ENCODE data around the gene FAM221B. TPM values are rescaled to one million over a fixed set of nuclear protein-coding genes. Genes with fewer than 3 reads are reported as not detected.
A peak's percentile ranks its signal among the peaks of the same experiment; 100 is the strongest.

FAM221B gene
- total and polyA plus RNA-seq, 5 donors from 2014 or later = 0.03 TPM; not detected in 4

DNA sequence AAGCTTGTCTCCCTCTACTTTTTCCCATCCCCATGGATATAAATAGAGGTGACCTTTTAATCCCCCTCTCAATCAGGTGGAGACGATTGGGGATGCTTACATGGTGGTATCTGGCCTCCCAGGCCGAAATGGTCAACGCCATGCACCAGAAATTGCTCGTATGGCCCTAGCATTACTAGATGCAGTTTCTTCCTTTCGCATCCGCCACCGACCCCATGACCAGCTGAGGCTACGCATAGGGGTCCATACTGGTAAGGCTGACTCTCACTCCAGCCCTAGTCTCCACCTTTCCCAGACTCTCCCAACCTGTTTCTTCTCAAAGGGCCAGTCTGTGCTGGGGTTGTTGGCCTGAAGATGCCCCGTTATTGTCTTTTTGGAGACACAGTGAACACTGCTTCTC lies 20.1 kb downstream of the FAM221B start:
- no peaks in the 10 kb centered on the region for H3K27me3 ChIP-seq (ENCODE audit: control insufficient read depth, insufficient read depth, low read length)
- H3K9me3 ChIP-seq (ENCODE audit: control insufficient read depth in 2 of 2, low read length in 2 of 2) = no peaks in the 10 kb centered on the region
- peaks cover 19% of the 10 kb centered on the region for H3K4me1 ChIP-seq (ENCODE audit: control insufficient read depth, insufficient read depth, low read length, poor library complexity, severe bottlenecking)
- Mint-ChIP-seq H3K4me3 (no peak overlapping the region), H3K4me1 (peaks cover 9 to 26% (median 15%) of the 10 kb centered on the region in 4 donors), H3K9me3 (no peaks in the 10 kb centered on the region), H3K27ac (peak overlapping the region in 1 of 3 donors; percentile 6), H3K36me3 (peaks cover 27% of the 10 kb centered on the region), H3K27me3 (peaks cover 5% of the 10 kb centered on the region)
- no peak overlapping the region for H3K27ac ChIP-seq (ENCODE audit: insufficient read depth, low read length, poor library complexity, severe bottlenecking)
- ATAC-seq (ENCODE audit: low read depth in 2 of 2) = no peak
- no peak for DNase-seq
- H3K36me3 ChIP-seq (ENCODE audit: control insufficient read depth, insufficient read depth, low read length) = peaks cover 22% of the 10 kb centered on the region
- H3K4me3 ChIP-seq (ENCODE audit: low read depth, low read length) = no peak overlapping the region

DNA sequence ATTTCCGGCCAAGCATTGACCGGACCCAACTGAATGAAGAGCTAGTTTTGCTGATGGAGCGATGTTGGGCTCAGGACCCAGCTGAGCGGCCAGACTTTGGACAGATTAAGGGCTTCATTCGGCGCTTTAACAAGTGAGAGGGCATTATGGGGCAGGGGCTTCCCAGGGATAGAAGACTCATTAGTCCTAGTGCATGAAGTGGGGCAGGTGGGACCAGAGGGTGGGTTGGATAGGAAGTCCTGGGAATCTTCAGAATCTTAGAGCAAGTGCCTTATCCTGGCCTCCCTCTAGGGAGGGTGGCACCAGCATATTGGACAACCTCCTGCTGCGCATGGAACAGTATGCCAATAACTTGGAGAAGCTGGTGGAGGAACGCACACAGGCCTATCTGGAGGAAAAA lies 22.4 kb downstream of the FAM221B start:
- H3K4me3 ChIP-seq (ENCODE audit: low read depth, low read length) = no peak overlapping the region
- H3K4me1 ChIP-seq (ENCODE audit: control insufficient read depth, insufficient read depth, low read length, poor library complexity, severe bottlenecking) = peaks cover 3% of the 10 kb centered on the region
- H3K36me3 ChIP-seq (ENCODE audit: control insufficient read depth, insufficient read depth, low read length) = peaks cover 29% of the 10 kb centered on the region
- no peak overlapping the region for H3K4me3 Mint-ChIP-seq
- H3K36me3 Mint-ChIP-seq = peaks cover 42% of the 10 kb centered on the region
- H3K9me3 ChIP-seq (ENCODE audit: control insufficient read depth in 2 of 2, low read length in 2 of 2) = no peaks in the 10 kb centered on the region
- no peaks in the 10 kb centered on the region for H3K27me3 Mint-ChIP-seq
- no peak for DNase-seq
- H3K4me1 Mint-ChIP-seq = peaks cover 0 to 5% (median 0%) of the 10 kb centered on the region in 4 donors
- no peak overlapping the region for H3K27ac Mint-ChIP-seq
- no peaks in the 10 kb centered on the region for H3K9me3 Mint-ChIP-seq
- H3K27ac ChIP-seq (ENCODE audit: insufficient read depth, low read length, poor library complexity, severe bottlenecking) = no peak overlapping the region
- no peak for ATAC-seq (ENCODE audit: low read depth in 2 of 2)
- H3K27me3 ChIP-seq (ENCODE audit: control insufficient read depth, insufficient read depth, low read length) = no peaks in the 10 kb centered on the region

DNA sequence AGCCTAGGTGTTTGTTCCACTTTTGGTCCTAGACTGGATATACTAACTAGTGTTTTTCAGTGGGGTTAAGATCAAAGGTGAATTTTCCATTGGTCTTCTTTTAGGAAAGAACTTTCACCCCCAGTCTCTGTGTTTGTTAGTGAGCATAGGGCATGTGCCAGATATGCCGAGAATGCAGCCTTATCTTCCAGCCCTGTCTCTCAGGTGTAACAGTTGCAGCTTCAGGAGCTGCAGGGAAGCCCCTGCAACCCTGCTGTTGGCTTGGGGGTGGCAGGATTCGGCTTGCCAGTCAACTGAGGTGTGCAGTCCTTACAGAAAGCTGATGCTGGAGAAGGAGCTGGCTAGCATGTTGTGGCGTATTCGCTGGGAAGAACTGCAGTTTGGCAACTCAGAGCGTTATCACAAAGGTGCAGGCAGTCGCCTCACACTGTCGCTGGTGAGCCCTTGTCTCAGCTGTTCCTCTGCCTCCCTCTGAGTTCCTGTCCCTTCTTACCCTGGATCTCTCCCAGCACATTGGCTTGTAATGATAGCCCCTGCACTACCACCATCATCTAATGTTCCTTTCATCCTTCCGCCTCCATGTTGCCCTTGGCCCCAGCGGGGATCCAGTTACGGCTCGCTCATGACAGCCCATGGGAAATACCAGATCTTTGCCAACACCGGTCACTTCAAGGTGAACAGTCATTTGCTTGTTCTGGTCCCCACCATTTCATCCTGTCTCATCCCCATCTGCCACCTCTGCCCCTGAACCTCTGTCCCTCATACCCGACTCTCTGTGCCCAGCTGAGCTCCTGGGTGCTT lies 27.0 kb downstream of the FAM221B start:
- Mint-ChIP-seq H3K4me3 (no peak overlapping the region), H3K27ac (peak overlapping the region in 1 of 3 donors; percentile 69), H3K36me3 (peaks cover 46% of the 10 kb centered on the region), H3K9me3 (no peaks in the 10 kb centered on the region), H3K4me1 (peaks cover 0 to 3% (median under 1%) of the 10 kb centered on the region in 4 donors), H3K27me3 (no peaks in the 10 kb centered on the region)
- Histone ChIP-seq H3K27me3 (ENCODE audit: control insufficient read depth, insufficient read depth, low read length) (no peaks in the 10 kb centered on the region), H3K9me3 (ENCODE audit: control insufficient read depth in 2 of 2, low read length in 2 of 2) (no peaks in the 10 kb centered on the region), H3K4me1 (ENCODE audit: control insufficient read depth, insufficient read depth, low read length, poor library complexity, severe bottlenecking) (no peaks in the 10 kb centered on the region), H3K4me3 (ENCODE audit: low read depth, low read length) (no peak overlapping the region), H3K36me3 (ENCODE audit: control insufficient read depth, insufficient read depth, low read length) (peaks cover 32% of the 10 kb centered on the region), H3K27ac (ENCODE audit: insufficient read depth, low read length, poor library complexity, severe bottlenecking) (no peak overlapping the region)
- ATAC-seq (ENCODE audit: low read depth in 2 of 2) (no peak), DNase-seq (no peak)

DNA sequence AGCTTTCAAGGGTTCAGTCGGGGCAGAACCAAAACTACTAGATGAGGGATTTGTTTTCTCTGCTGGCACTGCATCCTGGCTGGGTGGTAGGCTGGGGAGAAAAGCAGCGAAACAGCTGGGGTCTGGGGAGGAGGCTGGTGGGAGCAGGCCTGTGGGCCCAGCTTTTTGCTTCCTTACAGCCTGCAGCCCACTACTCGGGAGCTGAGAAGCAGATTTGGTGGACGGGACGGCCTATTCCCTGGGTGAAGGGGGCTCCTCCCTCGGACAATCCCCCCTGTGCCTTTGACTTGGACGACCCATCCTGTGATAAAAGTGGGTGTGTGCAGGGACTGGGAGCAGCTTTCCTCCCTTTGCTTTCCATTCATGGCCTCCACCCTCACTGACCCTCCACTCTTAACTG lies 28.0 kb downstream of the FAM221B start:
- no peaks in the 10 kb centered on the region for H3K4me1 ChIP-seq (ENCODE audit: control insufficient read depth, insufficient read depth, low read length, poor library complexity, severe bottlenecking)
- H3K4me3 ChIP-seq (ENCODE audit: low read depth, low read length) = no peak overlapping the region
- H3K27ac ChIP-seq (ENCODE audit: insufficient read depth, low read length, poor library complexity, severe bottlenecking) = no peak overlapping the region
- no peaks in the 10 kb centered on the region for H3K9me3 ChIP-seq (ENCODE audit: control insufficient read depth in 2 of 2, low read length in 2 of 2)
- H3K9me3 Mint-ChIP-seq = no peaks in the 10 kb centered on the region
- H3K27ac Mint-ChIP-seq = no peak overlapping the region
- H3K27me3 Mint-ChIP-seq = no peaks in the 10 kb centered on the region
- ATAC-seq (ENCODE audit: low read depth in 2 of 2) = no peak
- H3K27me3 ChIP-seq (ENCODE audit: control insufficient read depth, insufficient read depth, low read length) = no peaks in the 10 kb centered on the region
- H3K4me3 Mint-ChIP-seq = no peak overlapping the region
- H3K4me1 Mint-ChIP-seq = peaks cover 0 to 5% (median under 1%) of the 10 kb centered on the region in 4 donors
- no peak for DNase-seq
- peaks cover 22% of the 10 kb centered on the region for H3K36me3 ChIP-seq (ENCODE audit: control insufficient read depth, insufficient read depth, low read length)
- peaks cover 36% of the 10 kb centered on the region for H3K36me3 Mint-ChIP-seq

DNA sequence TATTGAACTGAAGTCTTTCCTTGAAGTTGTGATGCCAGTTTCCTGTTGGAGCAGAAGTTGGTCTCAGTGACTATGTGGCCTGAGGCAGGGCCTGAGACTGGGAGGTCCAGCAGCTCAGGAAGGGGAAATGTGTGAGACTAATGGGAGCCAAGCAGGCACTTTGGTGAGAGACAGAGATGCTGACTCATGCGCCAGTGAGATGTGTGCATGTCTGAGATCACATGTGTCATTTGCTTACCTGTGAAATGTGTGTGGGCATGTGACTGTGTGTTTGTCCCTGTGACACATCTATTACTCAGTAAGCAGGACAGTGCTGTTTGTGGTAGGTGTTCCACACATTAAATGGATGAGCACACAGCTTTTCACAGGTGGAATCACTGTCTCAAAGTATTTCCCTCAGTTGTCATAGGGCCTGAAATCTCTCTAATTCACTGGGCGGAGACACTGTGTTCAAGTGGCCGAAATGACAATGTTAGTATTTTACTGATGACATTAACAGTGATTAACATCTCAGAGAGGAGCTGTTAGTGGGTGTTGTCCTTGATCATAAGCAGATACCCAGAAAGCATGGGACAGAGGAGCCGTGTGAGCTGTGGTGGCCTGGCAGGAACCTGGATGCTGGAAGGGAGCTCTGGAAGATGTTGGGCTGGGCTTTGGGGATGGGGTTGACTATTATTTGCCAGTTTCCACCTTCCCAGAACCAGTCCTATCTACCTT lies 29.7 kb downstream of the FAM221B start:
- H3K36me3 ChIP-seq (ENCODE audit: control insufficient read depth, insufficient read depth, low read length) = peaks cover 21% of the 10 kb centered on the region
- Mint-ChIP-seq H3K27me3 (no peaks in the 10 kb centered on the region), H3K36me3 (peaks cover 31% of the 10 kb centered on the region), H3K4me3 (no peak overlapping the region), H3K4me1 (peaks cover 0 to 11% (median 9%) of the 10 kb centered on the region in 4 donors), H3K9me3 (no peaks in the 10 kb centered on the region), H3K27ac (no peak overlapping the region)
- H3K4me1 ChIP-seq (ENCODE audit: control insufficient read depth, insufficient read depth, low read length, poor library complexity, severe bottlenecking) = no peaks in the 10 kb centered on the region
- H3K27ac ChIP-seq (ENCODE audit: insufficient read depth, low read length, poor library complexity, severe bottlenecking) = no peak overlapping the region
- ATAC-seq (ENCODE audit: low read depth in 2 of 2) (peak in 1 of 2 donors; percentile 31), DNase-seq (peak in 1 of 3 donors; percentile 30)
- no peak overlapping the region for H3K4me3 ChIP-seq (ENCODE audit: low read depth, low read length)
- H3K9me3 ChIP-seq (ENCODE audit: control insufficient read depth in 2 of 2, low read length in 2 of 2) = no peaks in the 10 kb centered on the region
- no peaks in the 10 kb centered on the region for H3K27me3 ChIP-seq (ENCODE audit: control insufficient read depth, insufficient read depth, low read length)

DNA sequence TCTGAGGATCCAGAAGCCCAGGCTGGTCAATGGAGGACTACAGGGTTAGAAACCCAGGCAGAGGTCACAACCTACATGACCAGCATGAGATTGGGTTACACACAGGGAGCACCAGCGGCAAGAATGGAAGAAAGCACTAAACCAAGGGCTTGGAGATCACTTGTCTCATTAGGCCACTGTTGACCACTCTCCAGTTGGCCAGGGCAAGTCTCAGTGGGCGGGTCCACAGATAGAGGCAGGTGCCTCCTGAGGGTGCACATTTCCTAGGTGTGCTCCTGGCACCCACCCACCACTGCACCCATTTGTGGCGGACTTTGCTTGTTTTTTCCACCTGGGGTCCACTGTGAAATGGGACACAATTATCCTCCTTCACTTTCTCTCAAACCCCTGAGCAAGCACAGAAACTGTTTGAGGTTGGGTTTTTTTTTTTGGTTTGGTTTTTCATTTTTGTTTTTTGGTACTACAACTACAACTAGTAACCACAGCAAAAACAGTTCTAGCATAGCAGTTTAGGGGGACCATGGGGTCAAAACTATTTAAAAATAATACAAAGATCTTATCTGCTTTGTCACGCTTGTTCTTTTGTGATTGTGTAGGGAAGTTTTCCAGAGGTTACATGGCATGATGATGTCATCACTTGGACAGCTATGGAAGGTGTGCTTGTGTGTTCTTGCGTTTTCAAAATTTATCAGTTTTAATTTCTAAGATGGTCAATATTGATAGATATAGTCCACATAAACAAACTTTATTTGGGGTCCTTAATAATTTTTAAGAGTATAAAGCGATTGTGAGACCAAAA lies 31.0 kb downstream of the FAM221B start:
- ATAC-seq (ENCODE audit: low read depth in 2 of 2) = no peak
- Mint-ChIP-seq H3K9me3 (no peaks in the 10 kb centered on the region), H3K27me3 (no peaks in the 10 kb centered on the region), H3K4me1 (peaks cover 0 to 15% (median 10%) of the 10 kb centered on the region in 4 donors), H3K27ac (no peak overlapping the region), H3K4me3 (no peak overlapping the region), H3K36me3 (peaks cover 28% of the 10 kb centered on the region)
- H3K9me3 ChIP-seq (ENCODE audit: control insufficient read depth in 2 of 2, low read length in 2 of 2) = no peaks in the 10 kb centered on the region
- H3K27ac ChIP-seq (ENCODE audit: insufficient read depth, low read length, poor library complexity, severe bottlenecking) = no peak overlapping the region
- no peak for DNase-seq
- no peaks in the 10 kb centered on the region for H3K27me3 ChIP-seq (ENCODE audit: control insufficient read depth, insufficient read depth, low read length)
- H3K4me3 ChIP-seq (ENCODE audit: low read depth, low read length) = no peak overlapping the region
- H3K36me3 ChIP-seq (ENCODE audit: control insufficient read depth, insufficient read depth, low read length) = peaks cover 21% of the 10 kb centered on the region
- H3K4me1 ChIP-seq (ENCODE audit: control insufficient read depth, insufficient read depth, low read length, poor library complexity, severe bottlenecking) = no peaks in the 10 kb centered on the region

DNA sequence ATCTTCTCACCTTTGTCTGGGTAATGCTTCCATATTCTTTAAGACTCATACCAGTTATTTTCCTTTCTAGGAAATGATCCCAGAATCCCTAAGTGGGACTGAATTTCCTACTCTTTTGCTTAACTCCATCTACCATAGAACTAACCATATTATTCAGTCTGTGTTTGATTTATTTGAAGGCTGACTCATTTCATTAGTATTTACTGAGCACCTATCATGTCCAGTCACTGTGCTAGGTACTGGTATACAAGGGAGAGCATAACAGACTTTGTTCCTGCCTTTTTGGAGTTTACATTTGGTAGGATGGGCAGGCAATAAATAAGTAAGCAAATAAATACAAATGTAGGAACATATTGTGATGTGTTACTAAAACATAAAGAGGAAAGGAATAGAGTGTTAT lies 32.8 kb downstream of the FAM221B start:
- Mint-ChIP-seq H3K4me3 (no peak overlapping the region), H3K9me3 (no peaks in the 10 kb centered on the region), H3K4me1 (peaks cover 0 to 13% (median 10%) of the 10 kb centered on the region in 4 donors), H3K27me3 (no peaks in the 10 kb centered on the region), H3K36me3 (peaks cover 16% of the 10 kb centered on the region), H3K27ac (no peak overlapping the region)
- H3K36me3 ChIP-seq (ENCODE audit: control insufficient read depth, insufficient read depth, low read length) = peaks cover 10% of the 10 kb centered on the region
- H3K4me1 ChIP-seq (ENCODE audit: control insufficient read depth, insufficient read depth, low read length, poor library complexity, severe bottlenecking) = no peaks in the 10 kb centered on the region
- no peak for DNase-seq
- H3K27me3 ChIP-seq (ENCODE audit: control insufficient read depth, insufficient read depth, low read length) = no peaks in the 10 kb centered on the region
- no peaks in the 10 kb centered on the region for H3K9me3 ChIP-seq (ENCODE audit: control insufficient read depth in 2 of 2, low read length in 2 of 2)
- H3K27ac ChIP-seq (ENCODE audit: insufficient read depth, low read length, poor library complexity, severe bottlenecking) = no peak overlapping the region
- ATAC-seq (ENCODE audit: low read depth in 2 of 2) = no peak
- no peak overlapping the region for H3K4me3 ChIP-seq (ENCODE audit: low read depth, low read length)
